ENCODE results near the gene TPTE2.
"Not testable (repeated sequence)": the region's sequence is repeated elsewhere in the genome, so short reads cannot be mapped to it uniquely, and the experiment has no call there.

The TPTE2 gene

GRCh38 chr13:19561127-19561582 is at the start of gene TPTE2:
TPTE2 (minus strand) TSS chr13:19561532; CDS start chr13:19503234, 58,298 bp downstream.
- DNase-seq (ENCODE audit: low spot score): not testable (repeated sequence)

GRCh38 chr13:19607523-19608078 is 46.3 kb upstream of the TPTE2 start:
- DNase-seq (ENCODE audit: low spot score): no peak

GRCh38 chr13:19606737-19607136 is 45.4 kb upstream of the TPTE2 start:
- DNase-seq (ENCODE audit: low spot score): no peak

- no peak for DNase-seq (ENCODE audit: low spot score)
These were observed 44.8 kb upstream of the TPTE2 start for GRCh38 chr13:19606152-19606551.

GRCh38 chr13:19605161-19605955 is 44.0 kb upstream of the TPTE2 start:
- no peak for DNase-seq (ENCODE audit: low spot score)

GRCh38 chr13:19604306-19604705 is 43.0 kb upstream of the TPTE2 start:
- no peak for DNase-seq (ENCODE audit: low spot score)

GRCh38 chr13:19601749-19602725 is 40.7 kb upstream of the TPTE2 start:
- peak; percentile 73 for DNase-seq (ENCODE audit: low spot score)

GRCh38 chr13:19597523-19597922 is 36.2 kb upstream of the TPTE2 start:
- DNase-seq (ENCODE audit: low spot score): no peak

- no peak for DNase-seq (ENCODE audit: low spot score)
These were observed 35.6 kb upstream of the TPTE2 start for GRCh38 chr13:19596960-19597361.

GRCh38 chr13:19596086-19596485 is 34.8 kb upstream of the TPTE2 start:
- DNase-seq (ENCODE audit: low spot score): no peak

- DNase-seq (ENCODE audit: low spot score): no peak
These were observed 31.4 kb upstream of the TPTE2 start for GRCh38 chr13:19592657-19593180.

- no peak for DNase-seq (ENCODE audit: low spot score)
These were observed 30.5 kb upstream of the TPTE2 start for GRCh38 chr13:19591864-19592263.

GRCh38 chr13:19590423-19590822 is 29.1 kb upstream of the TPTE2 start:
- no peak for DNase-seq (ENCODE audit: low spot score)

GRCh38 chr13:19589312-19589711 is 28.0 kb upstream of the TPTE2 start:
- DNase-seq (ENCODE audit: low spot score): no peak

GRCh38 chr13:19587635-19588300 is 26.4 kb upstream of the TPTE2 start:
- DNase-seq (ENCODE audit: low spot score): peak; percentile 41

GRCh38 chr13:19586904-19587634 is 25.7 kb upstream of the TPTE2 start:
- no peak for DNase-seq (ENCODE audit: low spot score)

- DNase-seq (ENCODE audit: low spot score): no peak
These were observed 20.3 kb upstream of the TPTE2 start for GRCh38 chr13:19581675-19582074.

GRCh38 chr13:19575230-19575629 is 13.9 kb upstream of the TPTE2 start:
- DNase-seq (ENCODE audit: low spot score): no peak

GRCh38 chr13:19573120-19573716 is 11.9 kb upstream of the TPTE2 start:
- no peak for DNase-seq (ENCODE audit: low spot score)

GRCh38 chr13:19572280-19572679 is 10.9 kb upstream of the TPTE2 start:
- DNase-seq (ENCODE audit: low spot score): no peak

All from AG20443 (cell line).